ENCODE measurements around the gene ACTA1.
"Not testable (repeated sequence)": the region's sequence is repeated elsewhere in the genome, so short reads cannot be mapped to it uniquely, and the experiment has no call there.

ACTA1 gene

GRCh38 chr1:229430761-229431283, 3.1 kb downstream of the ACTA1 start:
- no peaks in the 10 kb centered on the region for H3K9me3 ChIP-seq (ENCODE audit: control insufficient read depth, low read length)
- peaks cover 13% of the 10 kb centered on the region for H3K4me1 ChIP-seq (ENCODE audit: control insufficient read depth, insufficient read depth, low read length)
- no peak overlapping the region for H3K4me3 ChIP-seq (ENCODE audit: insufficient read depth, low read depth, low read length)
- peaks cover 62% of the 10 kb centered on the region for H3K27me3 ChIP-seq (ENCODE audit: control insufficient read depth, insufficient read depth, low read length, poor library complexity, severe bottlenecking)
- WGBS, 2 experiments = 18 to 21% methylated on average over 16 of the region's 16 CpGs
- no peaks in the 10 kb centered on the region for H3K36me3 ChIP-seq (ENCODE audit: control insufficient read depth, insufficient read depth, low read length)
- H3K27ac ChIP-seq (ENCODE audit: insufficient read depth, low read depth, low read length, poor library complexity, severe bottlenecking) = no peak overlapping the region

GRCh38 chr1:229428256-229428655, 5.6 kb downstream of the ACTA1 start:
- Histone ChIP-seq H3K36me3 (ENCODE audit: control insufficient read depth, insufficient read depth, low read length) (no peaks in the 10 kb centered on the region), H3K9me3 (ENCODE audit: control insufficient read depth, low read length) (no peaks in the 10 kb centered on the region), H3K27me3 (ENCODE audit: control insufficient read depth, insufficient read depth, low read length, poor library complexity, severe bottlenecking) (peaks cover 36% of the 10 kb centered on the region), H3K4me1 (ENCODE audit: control insufficient read depth, insufficient read depth, low read length) (no peaks in the 10 kb centered on the region), H3K27ac (ENCODE audit: insufficient read depth, low read depth, low read length, poor library complexity, severe bottlenecking) (no peak overlapping the region), H3K4me3 (ENCODE audit: insufficient read depth, low read depth, low read length) (no peak overlapping the region)
- 87 to 90% methylated on average over 3 of the region's 3 CpGs for WGBS, 2 experiments

- Histone ChIP-seq H3K4me3 (ENCODE audit: insufficient read depth, low read depth, low read length) (no peak overlapping the region), H3K27ac (ENCODE audit: insufficient read depth, low read depth, low read length, poor library complexity, severe bottlenecking) (no peak overlapping the region), H3K27me3 (ENCODE audit: control insufficient read depth, insufficient read depth, low read length, poor library complexity, severe bottlenecking) (peaks cover 30% of the 10 kb centered on the region), H3K4me1 (ENCODE audit: control insufficient read depth, insufficient read depth, low read length) (no peaks in the 10 kb centered on the region), H3K9me3 (ENCODE audit: control insufficient read depth, low read length) (no peaks in the 10 kb centered on the region), H3K36me3 (ENCODE audit: control insufficient read depth, insufficient read depth, low read length) (no peaks in the 10 kb centered on the region)
- WGBS, 2 experiments = 85 to 98% methylated on average over 3 of the region's 3 CpGs
Observed at GRCh38 chr1:229427572-229427971, 6.3 kb downstream of the ACTA1 start.

- Histone ChIP-seq H3K27ac (ENCODE audit: insufficient read depth, low read depth, low read length, poor library complexity, severe bottlenecking) (no peak overlapping the region), H3K9me3 (ENCODE audit: control insufficient read depth, low read length) (no peaks in the 10 kb centered on the region), H3K4me3 (ENCODE audit: insufficient read depth, low read depth, low read length) (no peak overlapping the region), H3K27me3 (ENCODE audit: control insufficient read depth, insufficient read depth, low read length, poor library complexity, severe bottlenecking) (peaks cover 10% of the 10 kb centered on the region), H3K36me3 (ENCODE audit: control insufficient read depth, insufficient read depth, low read length) (no peaks in the 10 kb centered on the region), H3K4me1 (ENCODE audit: control insufficient read depth, insufficient read depth, low read length) (no peaks in the 10 kb centered on the region)
- WGBS, 2 experiments = 91 to 92% methylated on average over 2 of the region's 2 CpGs
Observed at GRCh38 chr1:229425564-229426159, 8.2 kb downstream of the ACTA1 start.

- Histone ChIP-seq H3K4me3 (ENCODE audit: insufficient read depth, low read depth, low read length) (no peak overlapping the region), H3K4me1 (ENCODE audit: control insufficient read depth, insufficient read depth, low read length) (no peaks in the 10 kb centered on the region), H3K27me3 (ENCODE audit: control insufficient read depth, insufficient read depth, low read length, poor library complexity, severe bottlenecking) (no peaks in the 10 kb centered on the region), H3K27ac (ENCODE audit: insufficient read depth, low read depth, low read length, poor library complexity, severe bottlenecking) (no peak overlapping the region), H3K36me3 (ENCODE audit: control insufficient read depth, insufficient read depth, low read length) (no peaks in the 10 kb centered on the region), H3K9me3 (ENCODE audit: control insufficient read depth, low read length) (no peaks in the 10 kb centered on the region)
- WGBS, 2 experiments = 94 to 95% methylated on average over 7 of the region's 7 CpGs
Observed at GRCh38 chr1:229420765-229421164, 13.1 kb downstream of the ACTA1 start.

GRCh38 chr1:229420224-229420623, 13.7 kb downstream of the ACTA1 start:
- Histone ChIP-seq H3K36me3 (ENCODE audit: control insufficient read depth, insufficient read depth, low read length) (no peaks in the 10 kb centered on the region), H3K27me3 (ENCODE audit: control insufficient read depth, insufficient read depth, low read length, poor library complexity, severe bottlenecking) (no peaks in the 10 kb centered on the region), H3K27ac (ENCODE audit: insufficient read depth, low read depth, low read length, poor library complexity, severe bottlenecking) (no peak overlapping the region), H3K9me3 (ENCODE audit: control insufficient read depth, low read length) (no peaks in the 10 kb centered on the region), H3K4me3 (ENCODE audit: insufficient read depth, low read depth, low read length) (no peak overlapping the region), H3K4me1 (ENCODE audit: control insufficient read depth, insufficient read depth, low read length) (no peaks in the 10 kb centered on the region)
- WGBS, 2 experiments = 93 to 97% methylated on average over 11 of the region's 11 CpGs

GRCh38 chr1:229418586-229418985, 15.3 kb downstream of the ACTA1 start:
- not testable (repeated sequence) for H3K27ac ChIP-seq (ENCODE audit: insufficient read depth, low read depth, low read length, poor library complexity, severe bottlenecking); H3K27me3 ChIP-seq (ENCODE audit: control insufficient read depth, insufficient read depth, low read length, poor library complexity, severe bottlenecking); H3K36me3 ChIP-seq (ENCODE audit: control insufficient read depth, insufficient read depth, low read length); H3K9me3 ChIP-seq (ENCODE audit: control insufficient read depth, low read length); H3K4me3 ChIP-seq (ENCODE audit: insufficient read depth, low read depth, low read length); H3K4me1 ChIP-seq (ENCODE audit: control insufficient read depth, insufficient read depth, low read length)
- 82% methylated on average over 6 of the region's 6 CpGs for WGBS, 2 experiments

- WGBS, 2 experiments = 91 to 92% methylated on average over 5 of the region's 5 CpGs
- H3K27ac ChIP-seq (ENCODE audit: insufficient read depth, low read depth, low read length, poor library complexity, severe bottlenecking); H3K9me3 ChIP-seq (ENCODE audit: control insufficient read depth, low read length); H3K36me3 ChIP-seq (ENCODE audit: control insufficient read depth, insufficient read depth, low read length); H3K4me3 ChIP-seq (ENCODE audit: insufficient read depth, low read depth, low read length): not testable (repeated sequence)
- H3K27me3 ChIP-seq (ENCODE audit: control insufficient read depth, insufficient read depth, low read length, poor library complexity, severe bottlenecking) = peaks cover 34% of the 10 kb centered on the region
- peaks cover 16% of the 10 kb centered on the region for H3K4me1 ChIP-seq (ENCODE audit: control insufficient read depth, insufficient read depth, low read length)
Observed at GRCh38 chr1:229412810-229413209, 21.1 kb downstream of the ACTA1 start.

- peaks cover 42% of the 10 kb centered on the region for H3K27me3 ChIP-seq (ENCODE audit: control insufficient read depth, insufficient read depth, low read length, poor library complexity, severe bottlenecking)
- WGBS, 2 experiments = 90 to 92% methylated on average over 7 of the region's 7 CpGs
- H3K27ac ChIP-seq (ENCODE audit: insufficient read depth, low read depth, low read length, poor library complexity, severe bottlenecking) = no peak overlapping the region
- H3K4me3 ChIP-seq (ENCODE audit: insufficient read depth, low read depth, low read length) = no peak overlapping the region
- no peaks in the 10 kb centered on the region for H3K9me3 ChIP-seq (ENCODE audit: control insufficient read depth, low read length)
- H3K36me3 ChIP-seq (ENCODE audit: control insufficient read depth, insufficient read depth, low read length) = no peaks in the 10 kb centered on the region
- peaks cover 20% of the 10 kb centered on the region for H3K4me1 ChIP-seq (ENCODE audit: control insufficient read depth, insufficient read depth, low read length)
Observed at GRCh38 chr1:229412056-229412455, 21.8 kb downstream of the ACTA1 start.

GRCh38 chr1:229411434-229412055, 22.3 kb downstream of the ACTA1 start:
- WGBS, 2 experiments = 68 to 70% methylated on average over 9 to 10 of the region's 11 CpGs

More at GRCh38 chr1:229411434-229412055, 22.3 kb downstream of the ACTA1 start:
- H3K4me3 ChIP-seq (ENCODE audit: insufficient read depth, low read depth, low read length) = no peak overlapping the region
- H3K36me3 ChIP-seq (ENCODE audit: control insufficient read depth, insufficient read depth, low read length) = no peaks in the 10 kb centered on the region
- H3K4me1 ChIP-seq (ENCODE audit: control insufficient read depth, insufficient read depth, low read length) = peaks cover 20% of the 10 kb centered on the region
- no peak overlapping the region for H3K27ac ChIP-seq (ENCODE audit: insufficient read depth, low read depth, low read length, poor library complexity, severe bottlenecking)
- H3K27me3 ChIP-seq (ENCODE audit: control insufficient read depth, insufficient read depth, low read length, poor library complexity, severe bottlenecking) = peaks cover 47% of the 10 kb centered on the region
- H3K9me3 ChIP-seq (ENCODE audit: control insufficient read depth, low read length) = no peaks in the 10 kb centered on the region

All from ectodermal cell (in vitro differentiated cells).